SIG-M5 treated with dmso at 0.1 percent for 504 hours (cell line): Measurements from ENCODE around the gene SLC25A27.
"Not testable (repeated sequence)": the region's sequence is repeated elsewhere in the genome, so short reads cannot be mapped to it uniquely, and the experiment has no call there.

Experiments used
- DNase-seq: peaks from one replicate; lab custom pipeline; 2025; ENCODE audit not compliant: unreplicated experiment; lab: John Stamatoyannopoulos, UW

The SLC25A27 gene

GRCh38 chr6:46652603-46653438, at the start of gene SLC25A27, which contains the start of gene CYP39A1:
Gene SLC25A27, plus strand, starts transcription at chr6:46652975. Its CDS starts 218 bp downstream, at chr6:46653193.
Gene CYP39A1, minus strand, starts transcription at chr6:46652818. Its CDS starts 236 bp downstream, at chr6:46652582.
- DNase-seq, result peak; percentile 59

DNA sequence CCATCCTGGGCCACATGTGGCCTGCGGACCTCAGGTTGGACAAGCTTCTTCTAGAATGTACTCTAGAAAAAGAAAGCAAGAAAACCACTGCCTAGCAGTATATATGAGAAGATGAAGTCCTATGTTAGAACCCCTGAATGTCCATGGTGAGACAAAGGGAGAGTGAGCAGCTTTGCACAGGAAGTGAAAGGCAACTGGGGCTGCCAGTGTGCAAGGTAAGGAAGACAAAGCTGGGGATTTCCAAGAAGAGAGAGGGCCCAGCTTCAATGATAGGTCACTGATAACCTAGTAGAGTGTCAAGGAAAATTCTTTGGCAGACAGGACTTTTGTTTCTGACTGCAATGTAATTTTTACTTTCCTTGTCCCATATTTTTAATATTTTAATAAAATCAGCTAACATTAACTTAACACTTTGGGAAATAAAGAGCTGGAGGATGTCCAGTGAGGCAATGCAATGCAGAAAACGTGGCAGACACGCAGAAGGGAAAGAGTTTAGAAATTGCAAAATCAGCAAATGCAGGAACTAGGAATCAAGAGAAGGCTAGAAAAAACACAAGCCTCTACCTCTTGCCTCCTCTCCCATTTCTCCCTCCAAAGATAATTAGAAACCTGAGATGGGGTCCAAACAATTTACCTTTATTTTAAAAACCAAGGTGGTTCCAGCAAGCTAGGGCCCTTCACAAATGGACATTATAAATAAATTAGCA, 47.5 kb upstream of the SLC25A27 start:
- no peak for DNase-seq

DNA sequence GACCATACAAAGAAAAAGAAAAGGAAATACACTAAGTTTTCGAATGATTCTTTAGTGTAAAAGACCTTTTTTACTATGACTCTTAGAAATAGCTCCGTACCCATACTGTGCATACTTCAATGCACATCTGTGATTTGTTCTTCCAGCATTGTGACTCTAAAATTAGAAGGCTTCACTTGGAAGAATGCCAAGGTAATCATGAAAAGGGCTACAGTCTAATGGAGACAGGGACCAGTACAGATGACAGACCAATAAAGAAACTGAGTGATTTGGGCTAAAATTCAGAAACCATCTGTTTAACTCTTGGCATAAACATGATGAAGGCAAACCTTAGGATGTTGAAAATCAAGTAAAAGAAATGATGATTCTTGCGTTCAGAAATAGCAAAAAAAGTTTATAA, 46.4 kb upstream of the SLC25A27 start:
- DNase-seq, result no peak

DNA sequence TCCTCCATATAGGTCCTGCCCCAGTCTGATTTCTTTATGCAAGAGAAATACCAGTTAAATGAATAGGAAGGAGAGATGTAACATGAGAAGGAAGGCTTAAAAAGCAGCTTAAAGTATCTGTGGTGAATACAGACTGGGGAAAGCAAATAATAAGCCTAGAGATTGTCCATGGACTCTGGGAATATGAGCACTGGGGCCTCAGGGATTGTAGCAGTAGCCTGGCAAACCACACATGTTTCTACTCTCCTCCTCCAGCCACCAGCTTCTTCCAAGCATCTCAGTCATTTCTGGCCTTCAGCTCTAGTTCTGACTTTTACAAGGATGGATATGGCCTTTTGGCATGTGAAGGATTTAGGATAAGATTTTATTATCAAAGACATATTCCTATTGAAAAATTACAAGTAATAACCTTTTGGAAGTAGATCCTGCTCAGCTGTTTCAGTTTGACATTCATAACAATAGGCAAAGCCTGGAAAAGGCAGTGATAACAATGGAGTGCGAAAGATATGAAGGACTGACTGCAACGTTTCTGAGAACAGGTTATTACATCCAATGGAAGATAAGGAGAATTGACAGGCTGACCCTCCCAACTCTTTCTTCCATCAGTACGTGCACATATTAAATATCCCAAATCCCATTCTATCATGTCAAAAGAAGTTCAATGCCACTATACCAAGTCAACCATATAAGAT, 41.8 kb upstream of the SLC25A27 start:
- no peak for DNase-seq

DNA sequence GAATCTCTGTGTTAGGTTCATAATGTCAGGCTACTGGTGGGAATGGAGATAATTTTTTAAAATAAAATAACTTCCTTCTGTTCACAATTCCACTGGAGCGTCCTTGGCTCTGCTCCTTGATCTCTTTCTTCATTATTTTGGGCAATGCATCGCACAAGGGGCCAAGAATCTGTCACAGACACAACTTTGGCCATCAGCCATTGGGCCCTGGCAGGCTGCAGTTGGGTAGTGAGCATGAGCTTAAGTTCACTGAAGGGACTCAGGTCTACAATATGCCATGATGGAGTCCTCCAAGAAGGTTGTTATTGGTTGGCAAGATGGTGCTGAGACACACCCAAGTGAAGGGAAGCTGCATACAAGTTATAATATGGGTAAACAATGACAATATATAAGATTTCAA, 40.1 kb upstream of the SLC25A27 start:
- DNase-seq, result no peak

GRCh38 chr6:46618726-46619125, 34.0 kb upstream of the SLC25A27 start:
- DNase-seq, result no peak

- peak; percentile 23 for DNase-seq
Observed at GRCh38 chr6:46626228-46626909, 26.4 kb upstream of the SLC25A27 start.

DNA sequence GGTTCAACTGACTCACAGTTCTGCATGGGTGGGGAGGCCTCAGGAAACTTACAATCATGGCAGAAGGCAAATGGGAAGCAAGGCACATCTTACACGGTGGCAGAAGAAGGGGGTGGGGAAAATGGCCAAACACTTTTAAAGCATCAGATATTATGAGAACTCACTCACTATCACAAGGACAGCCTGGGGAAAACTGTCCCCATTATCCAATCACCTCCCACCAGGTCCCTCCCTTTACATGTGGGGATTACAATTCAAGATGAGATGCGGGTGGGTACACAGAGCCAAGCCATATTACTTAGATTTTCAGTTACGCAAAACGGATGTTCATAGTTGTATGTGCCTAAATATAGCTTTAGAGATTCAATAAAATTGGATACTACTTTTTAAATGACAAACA, 25.8 kb upstream of the SLC25A27 start:
- no peak for DNase-seq

GRCh38 chr6:46628498-46628897, 24.3 kb upstream of the SLC25A27 start:
- DNase-seq, result no peak

DNA sequence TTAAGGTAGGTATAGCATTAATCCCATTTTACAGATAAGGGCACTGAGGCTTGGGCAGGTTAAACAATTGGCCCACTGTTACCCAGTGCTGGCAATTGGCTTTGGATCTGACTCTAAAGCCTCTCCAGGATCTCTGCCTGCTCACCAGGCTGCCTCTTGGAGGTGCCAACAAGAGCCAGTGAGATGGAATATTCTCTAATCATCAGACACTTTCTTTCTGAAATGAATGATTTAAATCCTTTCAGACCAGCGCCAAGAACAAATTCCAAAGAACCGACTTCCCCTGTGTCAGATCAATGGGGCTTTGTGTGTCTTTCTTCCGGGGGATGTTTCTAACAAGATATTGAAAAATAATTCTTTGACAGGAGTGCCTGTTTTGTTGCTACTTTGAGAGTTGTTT, 23.8 kb upstream of the SLC25A27 start:
- no peak for DNase-seq

- DNase-seq, result no peak
Observed at GRCh38 chr6:46629691-46630090, 23.1 kb upstream of the SLC25A27 start.

DNA sequence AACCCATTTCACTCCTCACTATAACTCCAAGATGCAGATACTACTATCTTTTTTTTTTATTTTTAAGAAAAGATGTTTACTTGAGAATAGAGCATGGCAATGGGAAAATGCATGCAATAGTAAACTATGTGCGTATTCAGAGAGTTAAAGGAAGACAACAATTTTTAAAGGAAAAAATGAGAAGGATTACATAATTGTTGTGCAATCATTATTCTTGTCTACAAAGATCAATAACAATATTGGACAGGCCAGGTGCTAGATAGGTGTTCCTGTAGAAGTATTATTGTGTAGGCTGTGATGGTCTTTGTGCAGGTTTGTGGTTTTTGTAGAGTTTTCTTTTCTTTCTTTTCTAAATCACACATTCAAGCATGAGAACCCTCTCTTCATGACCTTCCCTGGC, 20.7 kb upstream of the SLC25A27 start:
- DNase-seq, result no peak

GRCh38 chr6:46635462-46635861, 17.3 kb upstream of the SLC25A27 start:
- no peak for DNase-seq

DNA sequence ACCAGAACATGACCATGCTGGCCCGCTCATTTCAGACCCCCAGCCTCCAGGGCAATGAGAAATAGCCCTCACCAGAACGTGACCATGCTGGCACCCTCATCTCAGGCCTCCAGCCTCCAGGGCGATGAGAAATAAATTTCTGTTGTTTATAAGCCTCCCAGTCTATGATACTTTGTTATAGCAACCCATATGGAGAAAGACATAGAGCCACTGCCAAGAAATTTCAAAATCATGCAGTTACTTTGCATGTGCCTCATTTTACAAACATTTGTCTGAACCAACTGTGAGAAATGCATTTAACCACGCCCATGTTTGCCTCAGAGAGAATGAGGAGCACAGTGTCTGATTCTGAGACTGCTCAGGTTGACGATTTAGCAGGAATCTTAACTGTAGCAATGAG, 15.6 kb upstream of the SLC25A27 start:
- DNase-seq, result no peak

GRCh38 chr6:46637933-46638332, 14.8 kb upstream of the SLC25A27 start:
- DNase-seq, result no peak

- DNase-seq, result no peak
Observed at GRCh38 chr6:46638650-46639049, 14.1 kb upstream of the SLC25A27 start.

DNA sequence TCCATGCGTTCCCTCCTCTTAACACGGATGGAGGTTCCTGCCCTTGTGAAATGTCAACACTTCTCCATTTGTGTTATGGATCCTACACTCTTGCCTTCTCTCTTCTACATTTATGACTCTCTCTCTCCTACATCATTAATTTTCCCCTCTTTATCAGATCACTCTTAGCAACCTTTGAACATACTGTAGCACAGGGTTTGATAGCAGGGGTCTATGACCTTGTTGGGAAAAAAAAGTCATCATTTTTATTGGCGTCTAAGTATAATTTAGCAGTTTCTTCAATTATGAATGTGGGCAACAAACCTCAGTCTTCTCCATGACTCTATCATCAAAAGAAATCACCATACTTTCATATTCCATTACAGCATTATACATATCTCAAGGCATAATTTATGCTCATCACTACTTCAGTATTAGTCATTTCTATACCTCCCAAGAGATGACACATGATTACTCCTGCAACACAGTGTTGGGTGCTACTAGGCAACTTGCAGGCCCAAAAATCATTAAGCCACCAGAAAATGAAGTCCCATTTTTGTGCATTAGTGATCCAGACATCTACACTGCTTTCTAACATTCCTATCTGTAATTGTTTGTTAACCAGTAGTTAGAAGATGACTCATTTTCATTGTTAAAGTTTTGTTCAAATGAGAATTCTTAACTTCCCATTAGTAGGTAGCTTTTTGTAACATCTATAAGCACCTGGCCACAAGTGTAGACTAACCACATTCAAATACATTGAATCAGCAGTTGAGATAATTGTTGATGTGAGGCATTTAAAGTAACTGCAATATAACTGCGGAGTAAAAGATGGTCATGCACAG, 9.6 kb upstream of the SLC25A27 start:
- no peak for DNase-seq

DNA sequence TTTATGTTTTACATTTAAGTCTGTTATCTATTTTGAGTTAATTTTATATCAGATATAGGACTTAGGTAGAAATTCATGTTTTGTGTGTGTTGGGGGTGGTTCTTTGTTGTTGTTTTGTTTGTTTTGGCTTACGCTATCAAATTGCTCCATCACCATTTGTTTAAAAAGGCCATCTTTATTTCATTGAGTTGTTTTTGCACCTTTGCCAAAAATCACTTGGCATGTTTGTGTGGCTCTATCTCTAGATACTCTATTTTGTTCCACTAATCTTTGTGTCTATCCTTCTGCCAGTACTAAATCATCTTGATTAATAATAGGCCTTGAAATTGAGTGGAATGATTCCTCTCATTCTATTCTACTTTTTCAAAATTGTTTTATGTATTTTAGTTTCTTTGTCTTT, 7.5 kb upstream of the SLC25A27 start:
- no peak for DNase-seq

- not testable (repeated sequence) for DNase-seq
Observed at GRCh38 chr6:46648108-46648507, 4.7 kb upstream of the SLC25A27 start.

DNA sequence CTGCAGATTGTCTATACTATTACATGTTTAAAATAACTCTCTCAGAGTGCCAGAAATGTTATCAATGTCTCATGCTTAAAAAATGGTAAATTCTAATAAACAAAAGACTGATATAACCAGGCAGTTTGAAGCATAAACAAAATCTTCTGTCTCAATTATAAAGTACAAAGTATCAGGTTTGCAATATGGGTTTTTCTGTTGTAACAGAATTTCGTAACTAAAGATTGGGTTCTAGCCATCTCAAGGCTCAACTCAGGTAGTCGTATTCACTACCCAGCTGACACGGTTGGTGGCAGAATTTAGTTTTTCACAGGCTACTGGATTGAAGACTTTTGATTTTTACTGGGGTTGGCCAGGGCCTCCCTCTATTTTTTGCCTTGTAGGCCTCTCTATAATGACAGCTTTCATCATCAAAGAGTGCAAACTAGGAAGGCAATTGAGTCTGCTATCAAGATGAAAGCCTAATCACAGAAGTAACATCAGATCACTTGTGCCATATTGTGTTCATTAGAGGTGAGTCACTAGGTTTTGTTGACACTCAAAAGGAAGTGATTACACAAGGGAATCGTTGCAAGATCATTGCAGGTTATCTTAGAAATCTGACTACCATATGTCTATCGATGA, 3.8 kb upstream of the SLC25A27 start:
- DNase-seq, result no peak
